ENCODE results near the gene COL17A1.

Gene COL17A1

DNA sequence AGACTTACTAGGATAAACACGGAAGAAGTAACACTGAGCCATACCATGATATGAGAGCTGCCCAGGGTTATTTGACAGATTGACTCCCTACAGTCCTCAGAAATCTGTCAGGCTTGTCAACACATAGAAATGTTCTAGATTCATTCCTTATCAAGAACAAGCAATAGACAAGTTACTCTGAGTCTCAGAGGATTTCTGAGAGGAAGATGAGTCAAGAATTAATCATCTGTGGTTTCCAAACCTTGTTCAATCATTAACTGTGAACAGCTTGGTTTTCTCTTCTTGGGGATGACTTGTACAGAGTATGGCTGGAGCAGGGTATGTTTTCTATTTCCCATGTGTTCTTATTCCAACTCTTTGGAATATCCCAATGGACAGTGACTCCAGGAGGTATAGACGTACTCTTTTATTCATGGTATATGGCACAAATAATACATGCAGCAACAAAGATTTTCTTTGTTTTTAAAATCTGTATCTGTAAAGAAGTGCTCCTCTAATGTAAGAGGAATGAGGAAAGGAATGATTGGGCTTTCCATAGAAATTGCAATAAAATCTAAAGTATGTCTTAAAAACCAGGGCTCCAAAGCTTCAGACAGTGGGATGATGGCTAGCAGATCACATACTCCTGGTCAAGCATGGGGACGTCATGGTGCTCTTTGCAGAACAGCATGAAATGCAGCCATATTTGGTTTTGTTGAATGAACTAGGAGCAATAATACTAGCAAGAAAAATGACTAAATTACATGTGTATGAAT is 24.4 kb upstream of the COL17A1 start:
- DNase-seq (ENCODE audit: low spot score), result no peak
- TF ChIP-seq, protein P1, sequence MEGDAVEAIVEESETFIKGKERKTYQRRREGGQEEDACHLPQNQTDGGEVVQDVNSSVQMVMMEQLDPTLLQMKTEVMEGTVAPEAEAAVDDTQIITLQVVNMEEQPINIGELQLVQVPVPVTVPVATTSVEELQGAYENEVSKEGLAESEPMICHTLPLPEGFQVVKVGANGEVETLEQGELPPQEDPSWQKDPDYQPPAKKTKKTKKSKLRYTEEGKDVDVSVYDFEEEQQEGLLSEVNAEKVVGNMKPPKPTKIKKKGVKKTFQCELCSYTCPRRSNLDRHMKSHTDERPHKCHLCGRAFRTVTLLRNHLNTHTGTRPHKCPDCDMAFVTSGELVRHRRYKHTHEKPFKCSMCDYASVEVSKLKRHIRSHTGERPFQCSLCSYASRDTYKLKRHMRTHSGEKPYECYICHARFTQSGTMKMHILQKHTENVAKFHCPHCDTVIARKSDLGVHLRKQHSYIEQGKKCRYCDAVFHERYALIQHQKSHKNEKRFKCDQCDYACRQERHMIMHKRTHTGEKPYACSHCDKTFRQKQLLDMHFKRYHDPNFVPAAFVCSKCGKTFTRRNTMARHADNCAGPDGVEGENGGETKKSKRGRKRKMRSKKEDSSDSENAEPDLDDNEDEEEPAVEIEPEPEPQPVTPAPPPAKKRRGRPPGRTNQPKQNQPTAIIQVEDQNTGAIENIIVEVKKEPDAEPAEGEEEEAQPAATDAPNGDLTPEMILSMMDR (IDR thresholded peaks at IDR 0.05; ENCODE audit: extremely low read depth, missing control alignments), result no peak

DNA sequence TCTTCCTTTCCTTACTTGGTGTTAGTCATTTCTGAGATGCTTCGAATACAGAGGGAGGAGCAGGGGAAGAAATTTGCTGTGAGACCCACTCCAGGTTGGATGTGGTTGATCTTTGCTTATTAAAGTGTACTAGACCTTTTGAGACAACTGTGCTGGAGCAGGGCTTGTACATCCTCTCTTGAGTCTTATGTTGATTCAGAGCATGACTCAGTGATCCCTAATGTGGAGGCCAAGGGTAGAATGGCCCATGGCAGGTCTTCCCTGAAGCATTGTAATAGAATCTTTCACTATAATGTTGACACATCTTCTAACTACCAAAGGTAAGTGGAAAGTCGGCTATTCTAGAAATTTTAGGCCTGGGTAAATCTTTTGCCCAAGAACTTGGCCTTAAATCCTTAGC is 19.2 kb upstream of the COL17A1 start:
- DNase-seq (ENCODE audit: low spot score), result no peak
- TF ChIP-seq, protein P1 (IDR thresholded peaks at IDR 0.05; ENCODE audit: extremely low read depth, missing control alignments), result no peak

DNA sequence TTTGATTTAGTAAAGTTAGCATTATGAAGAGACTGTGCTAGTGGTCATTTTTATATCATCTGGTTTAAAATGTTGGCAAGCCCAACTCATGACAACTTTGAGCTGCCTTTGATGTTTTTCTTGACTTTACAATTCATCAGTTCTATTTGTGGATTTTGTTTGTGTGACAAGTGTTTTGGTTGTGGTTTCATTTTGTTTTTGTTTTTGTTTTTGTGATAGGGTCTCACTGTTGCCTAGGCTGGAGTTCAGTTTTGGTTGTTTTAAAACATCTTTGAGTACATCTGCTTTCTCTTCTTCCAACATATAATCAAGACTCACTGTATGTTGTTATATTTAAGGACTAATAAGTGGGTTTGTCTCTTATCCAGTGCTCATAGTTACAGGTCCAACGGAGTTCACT is 18.7 kb upstream of the COL17A1 start:
- TF ChIP-seq, protein P1 (IDR thresholded peaks at IDR 0.05; ENCODE audit: extremely low read depth, missing control alignments), result no peak
- DNase-seq (ENCODE audit: low spot score), result no peak

DNA sequence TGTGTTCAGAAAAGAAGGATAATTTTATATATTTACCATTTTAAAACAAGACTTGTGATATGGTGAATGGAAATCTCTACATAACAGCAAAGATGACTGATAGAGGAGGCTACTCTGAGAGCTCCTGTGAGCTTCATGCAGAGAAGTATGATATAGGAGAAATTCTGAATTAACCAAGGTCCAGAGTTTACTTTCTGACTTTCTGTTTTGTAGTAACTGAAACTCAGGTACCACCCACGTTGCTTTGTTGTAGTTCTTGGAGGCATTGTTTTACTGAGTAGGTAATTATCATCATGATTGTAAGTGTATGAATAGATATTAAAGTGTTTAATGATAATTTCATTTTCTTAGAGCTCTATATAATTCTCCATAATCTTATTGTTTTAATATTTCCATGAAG is 18.3 kb upstream of the COL17A1 start:
- no peak for DNase-seq (ENCODE audit: low spot score)
- TF ChIP-seq, protein P1 (IDR thresholded peaks at IDR 0.05; ENCODE audit: extremely low read depth, missing control alignments), result no peak

DNA sequence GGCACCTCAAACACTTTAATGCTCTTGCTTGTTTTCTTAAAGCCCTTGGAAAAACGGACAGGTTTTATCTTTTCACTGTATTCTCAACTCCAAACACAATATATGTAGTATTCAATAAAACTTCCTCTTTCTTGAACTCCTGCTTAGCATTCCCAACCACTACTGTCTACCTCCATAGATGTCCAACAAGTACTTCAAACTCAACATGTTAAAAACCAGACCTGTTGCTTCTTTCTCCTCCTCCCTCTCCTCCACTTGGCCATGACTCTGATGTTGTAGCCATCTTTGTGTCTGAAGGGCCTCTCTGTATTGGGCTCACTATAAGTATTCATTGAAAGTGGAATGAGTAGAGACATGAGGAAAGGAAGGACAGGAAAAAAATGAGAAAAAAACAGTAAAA is 16.2 kb upstream of the COL17A1 start:
- TF ChIP-seq, protein P1 (IDR thresholded peaks at IDR 0.05; ENCODE audit: extremely low read depth, missing control alignments), result no peak

DNA sequence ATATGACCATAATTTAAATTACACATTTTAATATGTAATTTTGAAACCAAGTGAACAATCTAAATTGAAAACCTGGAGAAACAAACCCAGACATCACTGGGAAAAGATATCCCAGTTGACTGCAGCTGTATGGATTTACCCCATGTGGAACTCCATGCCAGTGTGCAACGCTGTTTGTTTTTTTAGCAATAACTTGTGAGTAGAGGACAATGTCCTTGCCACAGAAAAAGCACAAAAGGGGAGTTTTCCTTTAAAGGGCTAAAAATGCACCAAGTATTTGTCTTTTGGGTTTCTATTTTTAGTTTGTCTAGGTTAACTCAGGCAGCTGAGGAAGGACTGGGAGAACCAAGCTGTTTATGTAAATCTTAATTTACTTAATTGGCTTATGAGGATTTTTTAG is 15.1 kb upstream of the COL17A1 start:
- DNase-seq (ENCODE audit: low spot score), result no peak
- TF ChIP-seq, protein P1 (IDR thresholded peaks at IDR 0.05; ENCODE audit: extremely low read depth, missing control alignments), result no peak

More for the DNA sequence above, 16.2 kb upstream of the COL17A1 start:
- no peak for DNase-seq (ENCODE audit: low spot score)

DNA sequence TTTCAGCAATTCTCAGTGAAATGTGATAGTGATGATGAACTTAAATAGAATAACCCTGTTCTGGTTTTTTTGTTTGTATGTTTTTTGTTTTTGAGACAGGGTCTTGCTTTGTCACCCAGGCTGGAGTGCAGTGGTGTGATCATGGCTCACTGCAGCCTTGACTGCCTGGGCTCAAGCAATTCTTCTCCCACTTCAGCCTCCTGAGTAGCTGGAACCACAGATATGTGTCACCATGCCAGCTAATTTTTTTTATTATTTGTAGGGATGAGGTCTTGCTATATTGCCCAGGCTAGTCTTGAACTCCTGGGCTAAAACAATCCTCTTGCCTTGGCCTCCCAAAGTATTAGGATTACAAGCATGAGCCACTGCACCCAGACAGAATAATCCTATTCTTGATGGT is 14.3 kb upstream of the COL17A1 start:
- no peak for DNase-seq (ENCODE audit: low spot score)
- TF ChIP-seq, protein P1 (IDR thresholded peaks at IDR 0.05; ENCODE audit: extremely low read depth, missing control alignments), result no peak

All from GM20000 (cell line).